ENCODE results near the gene RAMACL. TPM values are rescaled to one million over a fixed set of nuclear protein-coding genes. Genes with fewer than 3 reads are reported as not detected.
"Not testable (repeated sequence)": the region's sequence is repeated elsewhere in the genome, so short reads cannot be mapped to it uniquely, and the experiment has no call there.

The RAMACL gene
- total RNA-seq, 6 experiments from 2014 or later = 2.0 to 3.6 (median 2.8) TPM

- Mint-ChIP-seq H3K27me3 (ENCODE audit: insufficient read depth) (peaks cover 2% of the 10 kb centered on the region; the same call in 1 of the 2 replicates), H3K27ac (no peak overlapping the region), H3K4me3 (no peak overlapping the region), H3K4me1 (ENCODE audit: low read depth) (peaks cover 4% of the 10 kb centered on the region; the same call in 1 of the 2 replicates), H3K9me3 (no peaks in the 10 kb centered on the region), H3K36me3 (ENCODE audit: low read depth) (peaks cover 5% of the 10 kb centered on the region; the same call in 1 of the 2 replicates)
- no peak for DNase-seq
- TF ChIP-seq CTCF (IDR thresholded peaks at IDR 0.05) = no peak
These were observed 43.9 kb downstream of the RAMACL start for GRCh38 chr6:166542580-166542912.

DNA sequence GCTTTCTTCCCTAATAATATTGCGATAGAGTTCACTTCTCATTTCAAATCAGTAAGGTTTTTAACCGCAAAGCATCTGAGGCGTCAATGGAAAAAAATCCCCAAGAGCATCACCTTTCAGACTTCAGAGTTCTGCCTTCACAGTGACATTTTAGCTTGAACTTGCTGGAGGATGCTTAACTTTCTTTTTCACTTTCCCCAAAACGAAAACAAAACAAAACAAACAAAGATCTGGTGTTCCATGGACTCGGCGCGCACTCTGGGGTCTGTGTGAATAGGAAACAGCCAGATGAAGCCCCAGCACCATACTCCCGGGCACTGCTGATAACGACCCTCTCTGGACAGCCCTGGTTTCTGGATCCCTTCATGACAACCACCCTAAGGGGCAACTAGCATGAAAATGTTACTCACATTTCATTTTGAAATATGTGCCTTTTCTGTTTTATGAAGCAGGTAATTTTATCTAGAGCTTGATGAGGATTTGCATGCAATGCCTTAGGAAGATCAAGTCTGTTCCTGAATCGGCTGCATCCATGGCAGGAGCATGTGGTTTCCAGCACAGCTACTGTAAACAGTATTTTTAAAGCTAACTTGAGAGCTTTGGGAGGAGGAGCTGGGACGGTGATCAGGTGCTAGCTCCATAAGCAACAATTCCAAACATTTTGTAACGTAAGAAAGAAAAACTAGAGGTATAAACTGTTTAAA, 44.5 kb downstream of the RAMACL start:
- no peak overlapping the region for H3K4me3 Mint-ChIP-seq
- no peak overlapping the region for H3K27ac Mint-ChIP-seq
- H3K36me3 Mint-ChIP-seq (ENCODE audit: low read depth) = no peaks in the 10 kb centered on the region
- H3K4me1 Mint-ChIP-seq (ENCODE audit: low read depth) = peaks cover 4% of the 10 kb centered on the region; the same call in 1 of the 2 replicates
- no peak for TF ChIP-seq CTCF (IDR thresholded peaks at IDR 0.05)
- DNase-seq = no peak
- H3K27me3 Mint-ChIP-seq (ENCODE audit: insufficient read depth) = peaks cover 2% of the 10 kb centered on the region; the same call in 1 of the 2 replicates
- no peaks in the 10 kb centered on the region for H3K9me3 Mint-ChIP-seq

DNA sequence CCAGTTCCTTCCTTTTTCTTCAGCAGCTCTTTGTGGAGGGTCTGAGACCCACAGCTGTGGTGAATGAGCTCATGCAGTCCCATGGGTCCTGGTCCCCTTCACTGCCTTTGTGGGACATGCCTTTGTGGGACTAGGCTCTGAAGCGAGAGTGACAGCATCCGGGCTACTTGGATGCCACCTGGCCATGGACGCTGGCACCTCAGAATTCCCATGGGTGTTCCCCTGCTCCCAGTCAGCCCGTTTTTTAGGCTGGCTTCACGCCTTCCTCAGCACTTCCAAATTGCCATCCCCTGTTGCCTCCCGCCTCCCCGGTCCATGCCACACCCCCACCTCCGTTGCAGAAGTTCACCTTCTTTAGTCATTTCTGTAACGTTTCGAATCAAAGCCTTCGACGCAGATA, 45.1 kb downstream of the RAMACL start:
- Mint-ChIP-seq H3K36me3 (ENCODE audit: low read depth) (no peaks in the 10 kb centered on the region), H3K9me3 (no peaks in the 10 kb centered on the region), H3K27me3 (ENCODE audit: insufficient read depth) (peaks cover 2% of the 10 kb centered on the region; the same call in 1 of the 2 replicates)

GRCh38 chr6:166540631-166541331, 45.7 kb downstream of the RAMACL start:
- Mint-ChIP-seq H3K4me1 (ENCODE audit: low read depth) (peaks cover 4% of the 10 kb centered on the region; the same call in 1 of the 2 replicates), H3K27ac (no peak overlapping the region), H3K36me3 (ENCODE audit: low read depth) (no peaks in the 10 kb centered on the region), H3K9me3 (no peaks in the 10 kb centered on the region), H3K4me3 (no peak overlapping the region), H3K27me3 (ENCODE audit: insufficient read depth) (peaks cover 2% of the 10 kb centered on the region; the same call in 1 of the 2 replicates)
- no peak for TF ChIP-seq CTCF (IDR thresholded peaks at IDR 0.05)
- DNase-seq = no peak

More for the DNA sequence above, 45.1 kb downstream of the RAMACL start:
- Mint-ChIP-seq H3K27ac (no peak overlapping the region), H3K4me1 (ENCODE audit: low read depth) (peaks cover 4% of the 10 kb centered on the region; the same call in 1 of the 2 replicates), H3K4me3 (no peak overlapping the region)
- TF ChIP-seq CTCF (IDR thresholded peaks at IDR 0.05) = no peak
- DNase-seq = no peak

DNA sequence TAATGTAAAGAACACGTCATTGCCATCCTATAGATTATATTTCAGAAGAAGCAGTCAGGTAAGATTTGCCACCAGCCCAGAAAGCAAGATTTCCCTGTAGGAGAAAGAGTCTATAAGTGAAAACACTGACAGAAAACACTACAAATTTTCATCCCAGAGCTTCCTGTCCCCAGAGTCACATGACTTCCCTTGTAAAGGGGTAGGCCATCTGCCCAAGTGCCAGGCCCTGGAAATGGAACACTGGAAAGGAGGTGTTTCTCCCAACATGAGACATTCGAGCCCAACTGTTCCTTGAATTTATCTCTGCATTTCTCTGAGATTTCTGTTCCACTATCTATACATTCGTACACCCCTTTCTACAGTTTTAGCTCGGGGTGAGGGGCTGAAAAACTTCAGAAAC, 46.9 kb downstream of the RAMACL start:
- Mint-ChIP-seq H3K27ac (no peak overlapping the region), H3K36me3 (ENCODE audit: low read depth) (no peaks in the 10 kb centered on the region), H3K4me1 (ENCODE audit: low read depth) (peaks cover 4% of the 10 kb centered on the region; the same call in 1 of the 2 replicates), H3K27me3 (ENCODE audit: insufficient read depth) (peaks cover 2% of the 10 kb centered on the region; the same call in 1 of the 2 replicates), H3K9me3 (no peaks in the 10 kb centered on the region), H3K4me3 (no peak overlapping the region)
- no peak for TF ChIP-seq CTCF (IDR thresholded peaks at IDR 0.05)
- DNase-seq = no peak

GRCh38 chr6:166539011-166539385, 47.5 kb downstream of the RAMACL start:
- H3K36me3 Mint-ChIP-seq (ENCODE audit: low read depth); DNase-seq; H3K27me3 Mint-ChIP-seq (ENCODE audit: insufficient read depth); H3K9me3 Mint-ChIP-seq; H3K27ac Mint-ChIP-seq; H3K4me1 Mint-ChIP-seq (ENCODE audit: low read depth); H3K4me3 Mint-ChIP-seq: not testable (repeated sequence)

Data from HFFc6 (cell line).